DND-41 (cell line): ENCODE results near the gene LYPD8.

Source experiments
- CTCF ChIP-seq: IDR thresholded peaks from 2 replicates; pipeline ENCODE4 v1.5.1; 2012; ENCODE audit warnings: borderline replicate concordance, low read length, moderate library complexity, mild to moderate bottlenecking; ENCODE audit not compliant: poor library complexity, severe bottlenecking; ENCODE audit errors: extremely low read depth
- EZH2 ChIP-seq: IDR thresholded peaks from 3 replicates; pipeline ENCODE4 v1.6.1; 2012; ENCODE audit warnings: borderline replicate concordance, low read depth, mild to moderate bottlenecking, moderate library complexity, low read length, inconsistent platforms; ENCODE audit not compliant: severe bottlenecking

- no peak for TF ChIP-seq CTCF
- no peak for TF ChIP-seq EZH2
Observed at GRCh38 chr1:248791010-248791409, 35.5 kb upstream of the LYPD8 start.
